CD4-positive, alpha-beta memory T cell (primary cell): ENCODE results near the gene GSAP. TPM values are rescaled to one million over a fixed set of nuclear protein-coding genes. Genes with fewer than 3 reads are reported as not detected.

ENCODE experiments used
- CTCF ChIA-PET: fragments of 350-600 bp; sonication (Branson Sonifier 250); formaldehyde crosslinking; loops from one replicate; lab custom pipeline; 2021; ENCODE audit warnings: inconsistent platforms; ENCODE audit not compliant: partially characterized antibody; lab: Charles Lee
- POLR2A ChIA-PET: fragments of 350-600 bp; sonication (Branson Sonifier 250); formaldehyde crosslinking; loops from one replicate; lab custom pipeline; 2021; ENCODE audit not compliant: partially characterized antibody; lab: Charles Lee
- DNase-seq, 5 donors: peaks; one replicate each; pipeline versions ENCODE4 v3.0.0 to v3.0.0-alpha.2; 2020 to 2022; ENCODE audit warnings: mixed read lengths in 1 of 5
- H3K27ac ChIP-seq: one replicate; pipeline ENCODE4 v1.7.0; 2013; ENCODE audit warnings: low read depth, low read length
- H3K27me3 ChIP-seq: 2 replicates; pipeline ENCODE4 v1.7.0; 2013; ENCODE audit warnings: mild to moderate bottlenecking, low read length, moderate library complexity; ENCODE audit not compliant: insufficient read depth
- H3K36me3 ChIP-seq: 2 replicates; pipeline ENCODE4 v1.7.0; 2013; ENCODE audit warnings: mild to moderate bottlenecking, low read length, moderate library complexity; ENCODE audit not compliant: insufficient read depth
- H3K4me1 ChIP-seq: 2 replicates; pipeline ENCODE4 v1.7.0; 2013; ENCODE audit warnings: mild to moderate bottlenecking, low read length, moderate library complexity; ENCODE audit not compliant: insufficient read depth
- H3K4me3 ChIP-seq, 2 donors: one replicate each; pipeline ENCODE4 v1.7.0; 2013; ENCODE audit warnings: low read length in 2 of 2, mild to moderate bottlenecking in 1 of 2
- H3K9me3 ChIP-seq, 2 donors: one replicate each; pipeline ENCODE4 v1.7.0; 2013; ENCODE audit warnings: low read length in 2 of 2, control low read depth in 1 of 2; ENCODE audit not compliant: control insufficient read depth in 1 of 2
- H3K27ac Mint-ChIP-seq, 7 donors: one replicate each; pipeline ENCODE4 v1.8.0; 2020 to 2021; ENCODE audit warnings: mixed read lengths in 7 of 7, mild to moderate bottlenecking in 6 of 7, inconsistent platforms in 3 of 7, moderate library complexity in 3 of 7
- H3K27me3 Mint-ChIP-seq, 2 donors: one replicate each; pipeline ENCODE4 v1.8.0; 2020 to 2021; ENCODE audit warnings: mixed read lengths in 2 of 2
- H3K36me3 Mint-ChIP-seq, 2 donors: one replicate each; pipeline ENCODE4 v1.8.0; 2020 to 2021; ENCODE audit warnings: mixed read lengths in 2 of 2, inconsistent platforms in 1 of 2, mild to moderate bottlenecking in 1 of 2
- H3K4me1 Mint-ChIP-seq, 4 donors: one replicate each; pipeline ENCODE4 v1.8.0; 2020 to 2021; ENCODE audit warnings: mixed read lengths in 4 of 4, mild to moderate bottlenecking in 1 of 4
- H3K4me3 Mint-ChIP-seq, 8 donors: one replicate each; pipeline ENCODE4 v1.8.0; 2020 to 2021; ENCODE audit warnings: mixed read lengths in 8 of 8, mild to moderate bottlenecking in 7 of 8, moderate library complexity in 6 of 8, inconsistent platforms in 3 of 8
- H3K9me3 Mint-ChIP-seq, 8 donors: one replicate each; pipeline ENCODE4 v1.8.0; 2020 to 2021; ENCODE audit warnings: mixed read lengths in 8 of 8, mild to moderate bottlenecking in 5 of 8, inconsistent platforms in 3 of 8, moderate library complexity in 1 of 8
- intact Hi-C: fragments of 100-400 bp; cut with micrococcal nuclease; formaldehyde crosslinking; loops from one replicate; pipeline ENCODE4 v1.15.1; 2023
- polyA plus RNA-seq, 2 donors: library from polyadenylated mRNA; unstranded; fragments of 300-500 nt; fragmentation: Illumina TruSeq; gene quantifications; one replicate each; pipeline ENCODE4 v1.2.3, GENCODE V29; 2021
- total RNA-seq, 2 experiments: library from RNA; stranded (reverse); gene quantifications; one replicate each; pipeline ENCODE4 v1.2.3, GENCODE V29; 2021

Gene GSAP
- total and polyA plus RNA-seq, 4 experiments from 2014 or later: 9.4 to 22.0 (median 16.5) TPM

- intact Hi-C loops: no loop called here
- no peak for DNase-seq
- H3K36me3 ChIP-seq: no peaks in the 10 kb centered on the region
- no peaks in the 10 kb centered on the region for H3K4me1 ChIP-seq
- Mint-ChIP-seq H3K9me3 (no peaks in the 10 kb centered on the region), H3K27ac (no peak overlapping the region), H3K4me1 (no peaks in the 10 kb centered on the region), H3K4me3 (no peak overlapping the region), H3K27me3 (no peaks in the 10 kb centered on the region), H3K36me3 (peaks cover 3 to 39% of the 10 kb centered on the region in 2 donors)
- H3K4me3 ChIP-seq: no peak overlapping the region
- CTCF ChIA-PET: interaction anchor here (0.6 to 1.5 kb wide), 2 partner anchors 12 to 131 kb away, joined by 3 to 4 read pairs; no protein-coding TSS in a partner anchor
- no peaks in the 10 kb centered on the region for H3K9me3 ChIP-seq
- H3K27me3 ChIP-seq: no peaks in the 10 kb centered on the region
- H3K27ac ChIP-seq: no peak overlapping the region
- POLR2A ChIA-PET: no interaction called here
Measured at GRCh38 chr7:77269360-77270093, 146.6 kb downstream of the GSAP start.

- no peak overlapping the region for H3K27ac ChIP-seq
- intact Hi-C loops: no loop called here
Measured at GRCh38 chr7:77266291-77266794, 149.8 kb downstream of the GSAP start.

GRCh38 chr7:77265666-77266065 lies 150.5 kb downstream of the GSAP start:
- no peaks in the 10 kb centered on the region for H3K36me3 ChIP-seq
- no peaks in the 10 kb centered on the region for H3K9me3 ChIP-seq
- H3K9me3 Mint-ChIP-seq: no peaks in the 10 kb centered on the region
- no peaks in the 10 kb centered on the region for H3K27me3 Mint-ChIP-seq
- no peak for DNase-seq
- H3K4me1 ChIP-seq: no peaks in the 10 kb centered on the region
- peaks cover 0 to 39% of the 10 kb centered on the region in 2 donors for H3K36me3 Mint-ChIP-seq
- ChIA-PET CTCF (interaction anchor here (1.4 kb wide), 1 partner anchor 8 kb away, joined by 5 read pairs; no protein-coding TSS in a partner anchor), POLR2A (no interaction called here)
- no peak overlapping the region for H3K4me3 ChIP-seq
- H3K27me3 ChIP-seq: no peaks in the 10 kb centered on the region
- no peak overlapping the region for H3K27ac ChIP-seq
- H3K4me3 Mint-ChIP-seq: no peak overlapping the region
- H3K27ac Mint-ChIP-seq: no peak overlapping the region
- no peaks in the 10 kb centered on the region for H3K4me1 Mint-ChIP-seq
- intact Hi-C loops: no loop called here

More at GRCh38 chr7:77266291-77266794, 149.8 kb downstream of the GSAP start:
- ChIA-PET CTCF (interaction anchor here (1.4 kb wide), 1 partner anchor 9 kb away, joined by 5 read pairs; no protein-coding TSS in a partner anchor), POLR2A (no interaction called here)
- DNase-seq: no peak
- Histone ChIP-seq H3K9me3 (no peaks in the 10 kb centered on the region), H3K4me1 (no peaks in the 10 kb centered on the region), H3K4me3 (no peak overlapping the region), H3K36me3 (no peaks in the 10 kb centered on the region), H3K27me3 (no peaks in the 10 kb centered on the region)
- H3K4me1 Mint-ChIP-seq: no peaks in the 10 kb centered on the region
- H3K36me3 Mint-ChIP-seq: peaks cover 0 to 39% of the 10 kb centered on the region in 2 donors
- no peaks in the 10 kb centered on the region for H3K27me3 Mint-ChIP-seq
- peak overlapping the region in 2 of 7 donors; percentile 19 to 55 for H3K27ac Mint-ChIP-seq
- H3K4me3 Mint-ChIP-seq: no peak overlapping the region
- H3K9me3 Mint-ChIP-seq: no peaks in the 10 kb centered on the region

- H3K9me3 Mint-ChIP-seq: no peaks in the 10 kb centered on the region
- Histone ChIP-seq H3K4me3 (no peak overlapping the region), H3K27ac (no peak overlapping the region), H3K4me1 (no peaks in the 10 kb centered on the region), H3K9me3 (no peaks in the 10 kb centered on the region), H3K27me3 (no peaks in the 10 kb centered on the region), H3K36me3 (no peaks in the 10 kb centered on the region)
- H3K27me3 Mint-ChIP-seq: no peaks in the 10 kb centered on the region
- ChIA-PET CTCF (interaction anchor here (0.8 kb wide), 1 partner anchor 9 kb away, joined by 3 read pairs; no protein-coding TSS in a partner anchor), POLR2A (interaction anchor here (0.8 kb wide), 1 partner anchor 11 kb away, joined by 3 read pairs; no protein-coding TSS in a partner anchor)
- H3K36me3 Mint-ChIP-seq: peaks cover 0 to 19% of the 10 kb centered on the region in 2 donors
- DNase-seq: no peak
- no peak overlapping the region for H3K4me3 Mint-ChIP-seq
- no peak overlapping the region for H3K27ac Mint-ChIP-seq
- intact Hi-C loops: no loop called here
- H3K4me1 Mint-ChIP-seq: no peaks in the 10 kb centered on the region
Measured at GRCh38 chr7:77262316-77262715, 153.8 kb downstream of the GSAP start.

Other genes with a start within 250 kb of the GSAP start
- 1 to 10 TPM; 2.9 to 4.5 TPM for gene FGL2, start 216.5 kb downstream of the GSAP start, total RNA-seq
- gene FGL2, start 216.5 kb downstream of the GSAP start, polyA plus RNA-seq: 1 to 10 TPM; 2.5 to 4.6 TPM
- gene PTPN12, start 120.9 kb upstream of the GSAP start, total RNA-seq: 10 to 100 TPM; 17.9 to 24.4 TPM
- gene PTPN12, start 120.9 kb upstream of the GSAP start, polyA plus RNA-seq: 1 to 10 TPM in 1 of 2 donors, under 1 TPM in 1; 0.90 to 2.3 TPM